ENCODE measurements around the gene NKX2-8. TPM values are rescaled to one million over a fixed set of nuclear protein-coding genes. Genes with fewer than 3 reads are reported as not detected.
"Not testable (repeated sequence)": the region's sequence is repeated elsewhere in the genome, so short reads cannot be mapped to it uniquely, and the experiment has no call there.

The NKX2-8 gene
- total and polyA plus RNA-seq, 9 donors, result not detected

DNA sequence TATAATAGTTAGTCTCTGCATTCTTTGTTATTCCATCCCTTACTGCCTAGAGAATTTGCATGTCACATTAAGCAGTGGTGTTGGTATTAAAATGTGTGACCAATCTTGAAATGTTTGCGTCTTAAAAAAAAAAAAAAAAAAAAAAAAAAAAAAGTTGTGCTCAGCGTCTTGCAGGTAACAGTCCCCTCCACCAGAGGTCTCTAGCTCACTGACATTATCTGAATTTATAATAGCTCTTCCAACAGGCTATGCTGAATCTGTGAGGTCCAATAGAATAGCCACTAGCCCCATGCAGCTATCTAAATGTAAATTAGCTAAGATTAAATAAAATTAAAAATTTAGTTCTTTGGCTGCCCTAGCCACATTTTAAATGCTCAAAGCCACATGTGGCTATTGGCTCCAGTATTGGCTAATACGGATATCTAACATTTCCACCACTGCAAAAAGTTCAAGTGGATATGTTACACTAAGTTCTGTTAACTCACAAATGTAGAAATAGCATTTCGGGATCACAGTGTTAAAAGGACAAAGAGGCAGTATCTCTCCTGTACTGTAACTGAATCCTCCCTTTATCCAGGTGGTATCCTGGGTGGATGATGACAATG, 28.7 kb downstream of the NKX2-8 start:
- Histone ChIP-seq H3K36me3 (no peaks in the 10 kb centered on the region), H3K4me1 (ENCODE audit: insufficient read depth) (no peaks in the 10 kb centered on the region), H3K9me3 (no peaks in the 10 kb centered on the region), H3K4me3 (no peak overlapping the region), H3K27ac (no peak overlapping the region), H3K27me3 (no peaks in the 10 kb centered on the region)
- intact Hi-C loops (cut with DNase I), result no loop called here
- 33 to 38% (median 34%) methylated on average over 4 of the region's 4 CpGs for WGBS, 3 donors
- TF ChIP-seq POLR2A (IDR thresholded peaks at IDR 0.05) (no peak), EP300 (IDR thresholded peaks at IDR 0.05) (no peak)
- TF ChIP-seq, protein P1, sequence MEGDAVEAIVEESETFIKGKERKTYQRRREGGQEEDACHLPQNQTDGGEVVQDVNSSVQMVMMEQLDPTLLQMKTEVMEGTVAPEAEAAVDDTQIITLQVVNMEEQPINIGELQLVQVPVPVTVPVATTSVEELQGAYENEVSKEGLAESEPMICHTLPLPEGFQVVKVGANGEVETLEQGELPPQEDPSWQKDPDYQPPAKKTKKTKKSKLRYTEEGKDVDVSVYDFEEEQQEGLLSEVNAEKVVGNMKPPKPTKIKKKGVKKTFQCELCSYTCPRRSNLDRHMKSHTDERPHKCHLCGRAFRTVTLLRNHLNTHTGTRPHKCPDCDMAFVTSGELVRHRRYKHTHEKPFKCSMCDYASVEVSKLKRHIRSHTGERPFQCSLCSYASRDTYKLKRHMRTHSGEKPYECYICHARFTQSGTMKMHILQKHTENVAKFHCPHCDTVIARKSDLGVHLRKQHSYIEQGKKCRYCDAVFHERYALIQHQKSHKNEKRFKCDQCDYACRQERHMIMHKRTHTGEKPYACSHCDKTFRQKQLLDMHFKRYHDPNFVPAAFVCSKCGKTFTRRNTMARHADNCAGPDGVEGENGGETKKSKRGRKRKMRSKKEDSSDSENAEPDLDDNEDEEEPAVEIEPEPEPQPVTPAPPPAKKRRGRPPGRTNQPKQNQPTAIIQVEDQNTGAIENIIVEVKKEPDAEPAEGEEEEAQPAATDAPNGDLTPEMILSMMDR (IDR thresholded peaks at IDR 0.05), result no peak
- no peak for DNase-seq

DNA sequence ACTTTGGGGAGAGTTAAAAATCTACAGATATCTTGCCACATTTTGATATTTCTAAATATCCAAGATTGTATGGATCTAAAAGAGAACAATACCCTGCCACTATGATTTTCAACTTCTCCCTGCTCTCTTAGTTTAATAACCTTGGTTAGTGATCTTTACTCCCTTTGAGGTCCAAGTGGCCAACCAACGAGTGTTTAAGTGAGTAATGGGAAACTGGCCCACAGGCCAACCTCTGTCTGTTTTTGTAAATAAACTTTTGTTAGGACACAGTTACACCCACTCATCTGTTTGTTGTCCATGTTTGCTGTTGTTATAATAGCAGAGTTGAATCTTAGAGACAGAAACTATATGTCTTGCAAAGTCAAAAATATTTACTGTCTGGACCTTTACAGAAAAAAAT, 31.5 kb downstream of the NKX2-8 start:
- no peak for DNase-seq
- intact Hi-C loops (cut with DNase I), result no loop called here
- Histone ChIP-seq H3K27me3 (no peaks in the 10 kb centered on the region), H3K4me3 (no peak overlapping the region), H3K36me3 (no peaks in the 10 kb centered on the region), H3K27ac (no peak overlapping the region), H3K9me3 (no peaks in the 10 kb centered on the region), H3K4me1 (ENCODE audit: insufficient read depth) (no peaks in the 10 kb centered on the region)
- 0 to 8% (median 2%) methylated on average over 1 of the region's 1 CpG for WGBS, 3 donors
- TF ChIP-seq, protein P1 (IDR thresholded peaks at IDR 0.05), result no peak
- no peak for TF ChIP-seq POLR2A (IDR thresholded peaks at IDR 0.05)
- TF ChIP-seq EP300 (IDR thresholded peaks at IDR 0.05), result no peak

DNA sequence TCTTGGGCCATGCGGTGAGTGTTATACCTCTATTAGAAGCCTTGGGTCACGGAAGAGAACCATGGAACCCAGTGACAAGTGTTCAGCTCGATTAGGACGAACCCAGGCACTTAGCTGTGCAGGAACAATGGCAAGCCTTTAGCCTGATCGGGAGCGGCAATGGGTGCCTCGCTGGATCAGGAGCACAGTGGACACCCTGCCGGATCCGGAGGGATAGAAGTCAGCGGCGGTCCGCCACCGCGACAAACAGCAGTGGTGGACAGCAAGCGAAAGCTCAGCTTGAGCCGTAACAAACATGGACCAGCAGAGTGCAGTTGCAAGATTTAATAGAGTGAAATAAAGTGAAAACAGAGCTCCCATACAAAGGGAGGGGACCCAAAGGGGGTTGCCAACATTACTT, 38.1 kb downstream of the NKX2-8 start:
- not testable (repeated sequence) for H3K9me3 ChIP-seq; H3K27ac ChIP-seq; H3K27me3 ChIP-seq; H3K36me3 ChIP-seq; DNase-seq; H3K4me1 ChIP-seq (ENCODE audit: insufficient read depth); H3K4me3 ChIP-seq
- intact Hi-C loops (cut with DNase I), result loop anchor here in 1 of 4 donors (10.0 kb wide), 1 partner anchor 401 kb away; no protein-coding TSS in a partner anchor
- 91 to 94% (median 93%) methylated on average over 16 of the region's 16 CpGs for WGBS, 3 donors

DNA sequence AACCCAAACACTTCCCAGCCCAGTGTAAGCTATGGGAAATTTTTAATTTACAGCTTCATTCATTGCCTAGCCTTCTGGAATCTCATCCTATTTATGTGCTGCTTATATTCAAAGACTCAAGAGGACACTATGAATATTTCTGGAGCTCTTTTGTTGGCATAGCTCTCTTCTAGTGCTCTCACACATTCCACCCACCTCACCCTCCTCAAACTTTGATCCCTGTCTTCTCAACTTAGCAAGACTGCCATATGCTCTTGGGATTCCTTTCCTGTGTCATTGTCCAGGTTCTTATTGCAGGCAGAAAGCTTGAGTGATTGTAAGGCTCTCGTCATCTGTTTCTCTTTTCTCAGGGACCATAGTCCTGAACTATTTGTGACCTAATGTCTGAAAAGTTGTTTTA, 44.4 kb downstream of the NKX2-8 start:
- Histone ChIP-seq H3K4me1 (ENCODE audit: insufficient read depth) (no peaks in the 10 kb centered on the region), H3K27me3 (no peaks in the 10 kb centered on the region), H3K9me3 (no peaks in the 10 kb centered on the region), H3K36me3 (no peaks in the 10 kb centered on the region), H3K27ac (no peak overlapping the region), H3K4me3 (no peak overlapping the region)
- TF ChIP-seq EP300 (IDR thresholded peaks at IDR 0.05), result no peak
- no peak for TF ChIP-seq POLR2A (IDR thresholded peaks at IDR 0.05)
- TF ChIP-seq, protein P1 (IDR thresholded peaks at IDR 0.05), result no peak
- 63 to 83% (median 70%) methylated on average over 1 of the region's 1 CpG for WGBS, 3 donors
- no peak for DNase-seq
- intact Hi-C loops (cut with DNase I), result no loop called here

Other genes with a start within 250 kb of the NKX2-8 start
- under 1 TPM in 1 of 7 donors, not detected in 6; 0.18 TPM for gene NKX2-1, start 62.4 kb downstream of the NKX2-8 start, total RNA-seq
- not detected for gene NKX2-1, start 62.4 kb downstream of the NKX2-8 start, polyA plus RNA-seq
- not detected for gene PAX9, start 79.2 kb upstream of the NKX2-8 start, total RNA-seq
- gene PAX9, start 79.2 kb upstream of the NKX2-8 start, polyA plus RNA-seq, result under 1 TPM; 0.03 to 0.04 TPM